Adrenal gland (tissue), 12 donors: Measurements from ENCODE around the gene DUS2. TPM values are rescaled to one million over a fixed set of nuclear protein-coding genes. Genes with fewer than 3 reads are reported as not detected.
A peak's percentile ranks its signal among the peaks of the same experiment; 100 is the strongest.

Experiments used
- DNase-seq, 7 donors: peaks; one replicate each; pipeline ENCODE4 v3.0.0-alpha.2; 2019 to 2020
- H3K27ac ChIP-seq, 5 donors: fragments of 200-600 bp; sonication (generic) in 4 of 5; 1 replicate in 3 of 5; 2 replicates in 2 of 5; pipeline versions ENCODE4 v1.5.1 to v1.8.0; 2016 to 2020; ENCODE audit warnings: mild to moderate bottlenecking in 1 of 5
- H3K27me3 ChIP-seq: fragments of 200-600 bp; 2 replicates; pipeline ENCODE4 v1.8.0; 2021
- H3K36me3 ChIP-seq, 2 donors: fragments of 200-600 bp; replicated peaks in 1 of 2; 1 replicate in 1 of 2; 2 replicates in 1 of 2; pipeline versions ENCODE4 v1.5.1 to v1.8.0; 2018 to 2022
- H3K4me1 ChIP-seq, 2 donors: fragments of 200-600 bp; replicated peaks in 1 of 2; 1 replicate in 1 of 2; 2 replicates in 1 of 2; pipeline versions ENCODE4 v1.5.1 to v1.8.0; 2018 to 2021
- H3K4me3 ChIP-seq, 4 donors: fragments of 200-600 bp; sonication (generic) in 3 of 4; one replicate each; pipeline ENCODE4 v1.5.1; 2016 to 2018
- H3K9me3 ChIP-seq, 3 donors: fragments of 200-600 bp; sonication (generic) in 1 of 3; replicated peaks in 1 of 3; 1 replicate in 2 of 3; 2 replicates in 1 of 3; pipeline versions ENCODE4 v1.5.1 to v1.8.0; 2016 to 2021
- CTCF ChIP-seq, 6 experiments: fragments of 450-650 bp in 4 of 6; fragments of 200-600 bp in 2 of 6; sonication (generic) in 1 of 6; IDR thresholded peaks; 1 replicate in 5 of 6; 2 replicates in 1 of 6; pipeline versions ENCODE4 v1.5.1 to v1.8.0; 2016 to 2021; ENCODE audit warnings: antibody characterized with exemption in 6 of 6, mild to moderate bottlenecking in 2 of 6, moderate library complexity in 1 of 6
- POLR2A ChIP-seq, 2 donors: fragments of 450-650 bp; IDR thresholded peaks; one replicate each; pipeline ENCODE4 v1.6.1; 2017; ENCODE audit warnings: antibody characterized with exemption in 2 of 2, mild to moderate bottlenecking in 2 of 2, moderate library complexity in 1 of 2
- WGBS, 4 donors: extraction: QIAGEN DNeasy Blood & Tissue Kit in 2 of 4; methylation state at CpG; one replicate each; pipeline versions ENCODE4 v1.1.5 to v1.1.7; 2013 to 2017; 5-methylcytosine and 5-hydroxymethylcytosine counted together
- intact Hi-C, 2 donors: fragments of 100-400 bp; cut with DNase I; formaldehyde crosslinking; loops; one replicate each; pipeline versions ENCODE4 v1.14.1 to v1.15.0; 2022 to 2023
- polyA plus RNA-seq, 3 donors: library from polyadenylated mRNA; stranded (reverse); fragments of 200-250 nt in 2 of 3; fragments of 350-450 nt in 1 of 3; fragmentation: Illumina TruSeq in 1 of 3; extraction: RNeasy Lipid Tissue Mini Kit (QIAGEN cat#74804) in 1 of 3; gene quantifications; one replicate each; pipeline ENCODE4 v1.2.3, GENCODE V29; 2013 to 2014
- total RNA-seq, 9 donors: library from RNA; depleted of rRNA in 4 of 9; stranded (reverse); fragments of >200 nt in 4 of 9; fragments of 120-200 nt in 1 of 9; fragmentation: NEBNext Ultra II Directional in 1 of 9; extraction: Animal tissue kit (Norgen Biotek cat#: 25700) in 1 of 9; gene quantifications; one replicate each; pipeline versions ENCODE4 v1.1.0 to v1.2.4, GENCODE V29; 2013 to 2023
- donor health status: healthy with polysubstance abuse.
- donor health status: Bipolar disorder and iron deficiency.
- donor health status: DM: yes; HTN: yes; CAD: no.
- donor health status: DM: no; HTN: no; CAD: no.
- donor health status: DM: no; HTN: no; CAD: no.
- donor health status: DM: yes; HTN: yes; CAD: no.

Gene DUS2
- total and polyA plus RNA-seq, 12 donors: 6.3 to 25.3 (median 12.7) TPM

- H3K36me3 ChIP-seq: peaks cover 0 to 8% of the 10 kb centered on the region in 2 donors
- no peak for TF ChIP-seq CTCF (IDR thresholded peaks at IDR 0.05)
- TF ChIP-seq POLR2A (IDR thresholded peaks at IDR 0.05): no peak
- no peak overlapping the region for H3K27ac ChIP-seq
- H3K27me3 ChIP-seq: no peaks in the 10 kb centered on the region
- 90 to 96% (median 93%) methylated on average over 4 of the region's 4 CpGs for WGBS, 4 donors
- DNase-seq: peak in 1 of 7 donors; percentile 29
- no peak overlapping the region for H3K4me3 ChIP-seq
- intact Hi-C loops: no loop called here
- peaks cover 0 to 11% of the 10 kb centered on the region in 2 donors for H3K4me1 ChIP-seq
- H3K9me3 ChIP-seq: no peaks in the 10 kb centered on the region
These were observed 39.9 kb downstream of the DUS2 start for GRCh38 chr16:68062910-68063393.

GRCh38 chr16:68064791-68065365 lies 41.8 kb downstream of the DUS2 start:
- TF ChIP-seq CTCF (IDR thresholded peaks at IDR 0.05): peak; percentile 64 to 79 (median 76)
- TF ChIP-seq POLR2A (IDR thresholded peaks at IDR 0.05): no peak
- intact Hi-C loops: no loop called here
- Histone ChIP-seq H3K4me1 (peaks cover 5 to 22% of the 10 kb centered on the region in 2 donors), H3K36me3 (peaks cover 0 to 8% of the 10 kb centered on the region in 2 donors), H3K27me3 (no peaks in the 10 kb centered on the region), H3K4me3 (no peak overlapping the region), H3K9me3 (no peaks in the 10 kb centered on the region), H3K27ac (peak overlapping the region in 2 of 5 donors; percentile 39 to 76)
- DNase-seq: peak; percentile 61 to 85 (median 80)
- WGBS, 4 donors: 26 to 55% (median 44%) methylated on average over 2 of the region's 2 CpGs

- Histone ChIP-seq H3K4me1 (peaks cover 5 to 31% of the 10 kb centered on the region in 2 donors), H3K4me3 (no peak overlapping the region), H3K27me3 (no peaks in the 10 kb centered on the region), H3K9me3 (no peaks in the 10 kb centered on the region), H3K27ac (peak overlapping the region in 2 of 5 donors; percentile 39 to 76), H3K36me3 (peaks cover 0 to 10% of the 10 kb centered on the region in 2 donors)
- TF ChIP-seq CTCF (IDR thresholded peaks at IDR 0.05): no peak
- TF ChIP-seq POLR2A (IDR thresholded peaks at IDR 0.05): no peak
- WGBS, 4 donors: 66 to 71% (median 68%) methylated on average over 6 of the region's 6 CpGs
- no peak for DNase-seq
- intact Hi-C loops: no loop called here
These were observed 42.7 kb downstream of the DUS2 start for GRCh38 chr16:68065716-68066305.

DNA sequence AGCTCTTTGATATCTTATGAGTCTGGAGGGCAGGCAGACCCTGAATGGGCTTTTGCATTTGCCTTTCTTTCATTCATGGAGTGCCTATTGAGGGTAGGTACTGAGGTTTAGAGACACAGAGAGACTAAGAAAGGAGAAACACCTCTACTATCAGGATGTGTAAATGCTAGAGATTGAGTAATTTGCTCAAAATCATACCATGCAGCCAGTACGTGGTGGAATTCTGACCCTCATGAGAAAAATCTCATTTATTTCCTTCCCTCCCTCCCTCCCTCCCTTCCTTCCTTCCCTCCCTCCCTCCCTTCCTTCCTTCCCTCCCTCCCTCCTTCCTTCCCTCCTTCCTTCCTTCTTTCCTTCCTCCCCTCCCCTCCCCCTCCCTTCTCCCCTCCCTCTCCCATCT lies 43.7 kb downstream of the DUS2 start:
- H3K36me3 ChIP-seq: peaks cover 0 to 7% of the 10 kb centered on the region in 2 donors
- intact Hi-C loops: no loop called here
- no peak overlapping the region for H3K4me3 ChIP-seq
- TF ChIP-seq POLR2A (IDR thresholded peaks at IDR 0.05) (no peak), CTCF (IDR thresholded peaks at IDR 0.05) (no peak)
- WGBS, 4 donors: 27 to 71% (median 46%) methylated on average over 1 of the region's 1 CpG
- H3K4me1 ChIP-seq: peaks cover 6 to 37% of the 10 kb centered on the region in 2 donors
- no peaks in the 10 kb centered on the region for H3K9me3 ChIP-seq
- DNase-seq: no peak
- H3K27ac ChIP-seq: peak overlapping the region in 1 of 5 donors; percentile 62
- no peaks in the 10 kb centered on the region for H3K27me3 ChIP-seq
